SK-N-DZ (cell line): ENCODE data around the gene SNTG2. TPM values are rescaled to one million over a fixed set of nuclear protein-coding genes. Genes with fewer than 3 reads are reported as not detected.
"Not testable (repeated sequence)": the region's sequence is repeated elsewhere in the genome, so short reads cannot be mapped to it uniquely, and the experiment has no call there.

Experiments used
- DNase-seq: peaks from one replicate; pipeline ENCODE4 v3.0.0-alpha.2; 2015; ENCODE audit warnings: low spot score
- polyA plus RNA-seq, 2 experiments: library from polyadenylated mRNA; depleted of rRNA; stranded (reverse); fragments of >200 nt; gene quantifications; 2 replicates each; pipeline ENCODE4 v1.2.3, GENCODE V29; 2014

The SNTG2 gene
- polyA plus RNA-seq (2014; cell fraction: cytosol; rRNA removed), result not detected in 2 replicates
- polyA plus RNA-seq (2014; cell fraction: nucleus; rRNA removed), result 0.53 TPM in 1 of 2 replicates, not detected in the other

GRCh38 chr2:950080-950966 lies at the start of gene SNTG2:
SNTG2 (plus strand) TSS chr2:950849; CDS start chr2:950997, 148 bp downstream.
- DNase-seq, result no peak

DNA sequence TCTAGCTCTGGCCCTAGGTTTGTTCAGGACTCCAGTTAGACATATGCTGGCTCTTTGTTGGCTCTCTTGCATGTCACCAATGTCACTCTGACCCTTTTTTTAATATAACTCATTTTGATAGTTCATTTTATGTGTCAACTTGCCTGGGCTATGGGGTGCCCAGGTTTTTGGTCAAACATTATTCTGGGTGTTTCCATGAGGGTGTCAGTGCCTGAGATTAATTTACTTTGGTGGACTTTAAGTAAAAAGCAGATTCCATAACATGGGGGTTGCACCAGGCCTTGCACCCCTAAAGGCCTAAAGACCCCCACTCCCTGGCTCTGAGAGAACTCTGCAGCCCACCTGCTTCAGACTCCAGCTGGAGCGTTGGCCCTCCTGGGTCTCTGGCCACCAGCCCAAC lies 48.1 kb upstream of the SNTG2 start:
- DNase-seq, result no peak

GRCh38 chr2:903223-903900 lies 47.3 kb upstream of the SNTG2 start:
- DNase-seq, result no peak

- DNase-seq, result no peak
These were observed 46.2 kb upstream of the SNTG2 start for GRCh38 chr2:904246-905024.

- no peak for DNase-seq
These were observed 45.4 kb upstream of the SNTG2 start for GRCh38 chr2:905091-905832.

DNA sequence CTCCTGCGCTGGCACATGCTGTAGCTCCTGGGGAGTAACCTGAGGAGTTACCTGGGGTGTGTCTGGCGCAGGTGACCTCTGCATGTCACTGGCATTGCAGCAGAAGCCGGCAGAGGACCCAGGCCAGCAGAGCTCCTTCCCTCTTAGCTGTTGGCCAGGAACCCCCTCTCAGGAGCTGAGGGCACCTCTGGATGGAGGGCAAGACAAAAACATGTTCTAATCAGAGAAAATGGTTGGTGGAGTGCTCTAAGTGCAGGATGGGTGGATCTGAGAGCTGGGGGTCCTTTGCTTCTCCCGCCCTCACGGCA lies 44.9 kb upstream of the SNTG2 start:
- no peak for DNase-seq

GRCh38 chr2:907706-908105 lies 42.9 kb upstream of the SNTG2 start:
- DNase-seq, result no peak

- no peak for DNase-seq
These were observed 42.1 kb upstream of the SNTG2 start for GRCh38 chr2:908568-908967.

DNA sequence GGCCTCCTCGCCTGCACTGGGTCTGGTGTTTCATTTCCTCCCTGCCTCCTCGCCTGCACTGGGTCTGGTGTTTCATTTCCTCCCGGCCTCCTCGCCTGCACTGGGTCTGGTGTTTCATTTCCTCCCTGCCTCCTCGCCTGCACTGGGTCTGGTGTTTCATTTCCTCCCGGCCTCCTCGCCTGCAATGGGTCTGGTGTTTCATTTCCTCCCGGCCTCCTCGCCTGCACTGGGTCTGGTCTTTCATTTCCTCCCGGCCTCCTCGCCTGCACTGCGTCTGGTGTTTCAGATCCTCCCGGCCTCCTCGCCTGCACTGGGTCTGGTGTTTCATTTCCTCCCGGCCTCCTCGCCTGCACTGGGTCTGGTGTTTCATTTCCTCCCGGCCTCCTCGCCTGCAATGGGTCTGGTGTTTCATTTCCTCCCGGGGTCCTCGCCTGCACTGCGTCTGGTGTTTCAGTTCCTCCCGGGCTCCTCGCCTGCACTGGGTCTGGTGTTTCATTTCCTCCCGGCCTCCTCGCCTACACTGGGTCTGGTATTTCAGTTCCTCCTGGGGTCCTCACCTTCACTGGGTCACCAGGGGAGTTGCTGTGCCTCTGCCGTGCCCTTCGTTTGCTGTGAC lies 40.8 kb upstream of the SNTG2 start:
- DNase-seq, result not testable (repeated sequence)

- no peak for DNase-seq
These were observed 40.0 kb upstream of the SNTG2 start for GRCh38 chr2:910698-911097.

DNA sequence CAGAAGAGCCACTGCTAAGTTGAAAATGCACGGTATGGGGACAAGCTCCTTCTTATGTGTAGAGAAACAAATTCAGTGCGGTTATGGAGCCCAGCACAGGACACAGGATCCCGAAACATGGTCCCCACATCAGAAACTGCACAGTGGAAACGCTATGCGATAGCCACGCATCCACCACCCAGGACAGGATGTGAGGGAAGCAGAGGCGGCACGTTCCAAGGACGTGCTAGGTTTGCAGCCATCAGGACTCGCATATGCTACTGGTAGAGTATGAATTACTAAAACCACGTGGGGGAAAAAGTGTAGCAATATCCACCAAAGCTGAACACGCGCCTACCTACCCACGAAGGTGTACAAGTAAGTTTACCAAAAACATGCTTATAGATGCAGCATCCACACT lies 34.7 kb upstream of the SNTG2 start:
- no peak for DNase-seq

- no peak for DNase-seq
These were observed 33.7 kb upstream of the SNTG2 start for GRCh38 chr2:916935-917334.

DNA sequence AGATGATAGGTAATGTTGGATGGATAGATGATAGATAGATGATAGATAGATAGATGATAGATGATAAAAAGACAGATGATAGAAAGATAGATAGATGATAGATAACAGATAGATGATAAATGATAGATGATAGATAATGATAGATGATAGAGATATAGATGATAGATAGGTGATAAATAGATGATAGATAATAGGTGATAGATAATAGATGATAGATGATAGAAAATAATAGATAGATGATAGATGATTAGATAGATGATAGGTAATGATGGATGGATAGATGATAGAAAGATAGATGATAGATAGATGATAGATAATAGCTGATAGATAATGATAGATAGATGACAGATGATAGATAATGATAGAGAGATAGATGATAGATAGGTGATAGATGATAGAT lies 31.0 kb upstream of the SNTG2 start:
- DNase-seq, result no peak

- no peak for DNase-seq
These were observed 30.1 kb upstream of the SNTG2 start for GRCh38 chr2:920573-920972.

DNA sequence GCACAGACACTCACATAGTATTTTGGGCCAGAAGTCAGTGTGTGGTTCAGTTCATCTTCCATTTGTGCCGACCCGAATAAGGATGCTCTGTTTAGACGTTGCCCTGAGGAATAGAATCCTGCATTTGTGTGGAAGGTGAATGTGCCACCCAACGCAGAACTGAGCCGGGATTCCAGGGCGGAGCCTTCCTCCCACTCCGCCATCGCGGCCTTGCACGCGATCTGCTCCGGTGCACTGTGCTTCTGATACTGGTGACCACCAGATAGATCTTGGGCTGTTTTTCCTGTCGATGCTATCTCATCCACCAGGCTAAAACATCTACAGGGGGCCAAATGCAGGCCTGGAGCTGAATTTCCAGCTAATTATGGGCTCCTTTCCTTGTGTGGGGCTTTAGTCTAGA lies 29.6 kb upstream of the SNTG2 start:
- DNase-seq, result no peak

DNA sequence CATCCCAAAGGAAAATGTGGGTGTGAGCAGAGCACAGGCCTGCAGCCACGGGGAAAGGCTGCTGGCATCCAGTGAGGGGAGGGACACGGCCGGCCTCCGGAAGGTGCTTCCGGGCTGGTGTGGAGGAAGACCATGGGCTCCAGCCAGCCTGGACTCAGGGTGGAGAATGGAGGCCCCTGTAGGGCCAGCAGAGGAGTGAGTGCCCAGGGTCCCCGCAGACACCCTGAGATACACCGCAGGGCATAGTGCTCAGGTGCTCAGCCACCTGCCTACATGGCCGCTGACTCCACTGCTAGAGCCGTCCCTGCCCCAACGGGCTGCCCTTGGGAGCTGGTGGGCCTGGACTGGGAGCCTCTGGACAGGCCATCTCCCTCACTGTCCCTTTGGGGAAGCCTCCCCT lies 28.5 kb upstream of the SNTG2 start:
- DNase-seq, result no peak

DNA sequence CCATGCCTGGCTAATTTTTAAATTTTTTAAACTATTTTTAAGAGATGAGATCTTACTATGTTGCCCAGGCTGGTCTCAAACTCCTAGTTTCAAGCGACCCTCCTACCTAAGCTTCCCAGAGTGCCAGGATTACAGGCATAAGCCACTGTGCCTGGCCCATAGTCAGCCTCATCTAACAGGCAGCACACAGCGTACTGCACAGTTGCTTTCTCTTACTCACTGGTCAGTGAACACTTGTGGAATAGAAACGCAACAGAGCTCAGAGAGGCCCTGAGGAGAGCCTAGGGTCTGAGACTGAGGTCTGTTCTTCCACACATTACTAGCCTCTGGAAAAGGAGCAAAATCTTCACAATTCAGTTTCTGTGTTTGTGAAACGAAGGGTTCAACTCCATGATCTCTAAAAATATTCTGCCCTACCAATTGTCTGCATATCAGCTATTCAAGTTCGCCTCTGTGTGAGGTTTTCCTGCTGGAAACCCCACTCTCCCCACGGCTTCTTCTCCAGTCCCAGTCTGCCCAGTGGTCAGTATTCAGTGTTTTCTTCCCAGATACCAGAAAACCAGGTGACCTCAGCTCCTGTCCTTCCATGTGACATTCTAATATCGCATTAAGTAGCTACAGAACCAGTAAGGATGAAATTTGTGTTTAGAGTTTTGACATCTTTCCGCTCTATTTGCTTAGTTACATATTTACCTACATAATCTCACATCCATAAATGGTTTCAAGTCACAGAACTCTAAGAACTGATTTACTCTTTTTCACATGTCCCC lies 26.6 kb upstream of the SNTG2 start:
- DNase-seq, result no peak

DNA sequence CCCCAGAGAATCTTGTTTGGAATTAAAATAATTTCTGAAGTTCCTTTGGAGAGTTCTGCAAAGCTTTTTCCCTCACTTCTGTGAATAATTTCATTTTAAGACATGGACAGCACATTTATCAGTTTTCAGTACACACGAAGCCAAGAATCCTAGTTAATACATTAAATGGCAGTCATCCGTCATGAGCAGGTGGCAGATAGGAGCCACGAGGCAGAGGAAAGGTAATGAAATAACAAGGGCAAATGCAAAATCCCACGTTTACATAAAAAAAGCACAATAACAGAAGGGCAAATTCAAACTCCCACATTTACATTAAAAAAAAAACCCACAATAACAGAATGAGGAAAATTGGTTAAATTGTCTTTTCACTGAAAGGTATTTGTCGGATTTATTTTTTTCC lies 25.9 kb upstream of the SNTG2 start:
- DNase-seq, result no peak

DNA sequence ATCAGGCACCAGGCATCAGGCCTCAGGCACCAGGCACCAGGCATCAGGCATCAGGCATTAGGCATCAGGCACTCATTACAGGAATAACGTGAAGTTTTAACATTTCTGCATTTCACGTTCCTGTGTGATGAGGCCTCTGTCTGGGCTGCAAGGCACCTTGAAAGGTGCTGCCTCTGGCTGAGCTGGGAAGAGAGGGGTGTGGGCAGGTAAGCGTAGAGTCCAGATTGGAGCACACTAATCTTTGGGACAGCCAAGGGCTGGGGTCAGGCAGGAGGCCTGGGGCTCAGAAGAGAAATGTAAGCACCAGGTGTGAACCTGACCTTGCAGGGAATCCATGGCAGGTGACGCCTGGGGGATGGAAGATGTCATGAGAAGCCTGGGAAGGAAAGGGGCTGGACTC lies 25.3 kb upstream of the SNTG2 start:
- no peak for DNase-seq

DNA sequence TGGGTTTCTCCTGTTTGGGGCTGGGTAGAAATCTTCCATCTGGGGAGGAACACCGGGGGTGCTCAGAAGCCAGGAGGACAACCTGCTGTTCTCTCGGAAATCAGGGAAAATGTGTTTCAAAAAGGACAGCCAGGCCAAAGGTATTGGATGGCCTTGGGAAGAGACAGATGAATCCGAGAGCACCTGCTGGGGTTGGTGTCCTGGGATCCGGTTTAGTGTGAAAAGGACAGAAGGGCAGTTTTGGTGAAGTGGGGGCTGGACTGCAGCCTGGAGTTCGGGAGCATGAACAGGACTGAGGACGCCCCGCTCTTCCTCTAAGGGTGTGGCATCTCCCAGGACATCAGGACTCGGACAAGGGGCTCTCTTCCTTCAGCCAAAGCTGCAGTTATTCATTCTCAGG lies 24.9 kb upstream of the SNTG2 start:
- DNase-seq, result no peak
